HG03342 (cell line): ENCODE data around the gene FAXDC2.

Experiments used
- ATAC-seq: cut with Tn5 transposase; IDR thresholded peaks from one replicate; pipeline ENCODE4 v1.9.1; 2021; ENCODE audit warnings: mild to moderate bottlenecking, moderate library complexity; ENCODE audit not compliant: unreplicated experiment

Gene FAXDC2, protein sequence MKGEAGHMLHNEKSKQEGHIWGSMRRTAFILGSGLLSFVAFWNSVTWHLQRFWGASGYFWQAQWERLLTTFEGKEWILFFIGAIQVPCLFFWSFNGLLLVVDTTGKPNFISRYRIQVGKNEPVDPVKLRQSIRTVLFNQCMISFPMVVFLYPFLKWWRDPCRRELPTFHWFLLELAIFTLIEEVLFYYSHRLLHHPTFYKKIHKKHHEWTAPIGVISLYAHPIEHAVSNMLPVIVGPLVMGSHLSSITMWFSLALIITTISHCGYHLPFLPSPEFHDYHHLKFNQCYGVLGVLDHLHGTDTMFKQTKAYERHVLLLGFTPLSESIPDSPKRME

DNA sequence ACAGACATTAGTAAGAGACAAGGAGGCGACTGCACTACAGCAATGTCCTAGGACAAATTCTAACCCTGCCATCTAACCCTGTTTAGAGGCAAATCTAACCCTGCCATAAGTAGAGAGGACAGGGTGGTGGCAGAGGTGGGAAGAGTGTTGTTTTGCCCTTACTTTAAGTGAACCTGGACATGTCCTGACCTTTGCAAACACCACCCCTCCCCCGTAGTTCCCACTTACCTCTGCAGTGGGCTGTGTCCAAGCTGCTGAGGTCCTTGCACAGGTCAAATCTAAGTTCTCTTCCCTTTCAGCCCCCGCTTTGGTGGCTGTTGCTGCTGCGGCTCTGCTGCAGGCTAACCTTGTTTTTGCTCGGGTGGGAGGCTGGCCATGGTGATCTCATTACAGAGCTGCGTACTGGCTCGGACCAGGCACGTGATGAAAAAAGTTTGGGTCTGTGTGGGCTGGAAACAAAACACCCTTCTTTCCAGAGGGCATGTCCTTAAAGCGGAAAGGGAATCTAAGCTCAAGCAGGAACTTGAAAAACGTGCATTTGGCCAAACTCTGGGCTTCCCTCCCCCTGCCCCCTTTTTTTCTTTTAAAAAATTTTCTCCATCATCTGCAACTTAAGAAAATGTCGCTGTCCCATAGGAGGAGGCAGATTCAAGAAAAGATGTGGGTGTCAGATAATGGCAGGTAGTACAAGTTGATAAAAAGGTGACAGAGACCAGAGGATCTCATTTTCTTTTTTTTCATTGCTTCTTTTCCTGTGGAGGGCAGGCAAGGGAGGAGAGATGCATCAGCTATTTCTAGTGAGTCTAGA is at the start of gene FAXDC2:
FAXDC2 (minus strand) TSS at position 349 of the 808 bp plus-strand sequence. CDS start 12,425 bp downstream, outside the sequence.
- ATAC-seq = peak; percentile 69

DNA sequence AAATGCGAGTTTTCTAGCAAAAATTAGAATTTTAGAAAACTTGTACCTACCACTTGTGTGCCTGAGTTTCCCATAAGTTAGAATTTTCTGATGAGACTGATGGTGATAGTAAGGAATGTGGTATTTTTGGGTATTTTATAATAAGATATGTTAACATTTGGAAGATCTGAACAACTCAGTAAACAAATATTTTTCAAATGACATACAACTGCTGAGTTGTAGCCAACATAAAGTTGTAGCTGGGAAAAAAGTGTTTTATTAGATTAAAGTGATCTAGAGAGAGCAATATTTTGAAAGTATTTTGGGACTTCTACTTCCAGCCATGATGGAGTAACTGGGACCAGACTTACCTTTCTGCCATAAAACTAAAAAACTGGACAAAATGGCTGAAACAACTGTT is 49.7 kb upstream of the FAXDC2 start:
- no peak for ATAC-seq

DNA sequence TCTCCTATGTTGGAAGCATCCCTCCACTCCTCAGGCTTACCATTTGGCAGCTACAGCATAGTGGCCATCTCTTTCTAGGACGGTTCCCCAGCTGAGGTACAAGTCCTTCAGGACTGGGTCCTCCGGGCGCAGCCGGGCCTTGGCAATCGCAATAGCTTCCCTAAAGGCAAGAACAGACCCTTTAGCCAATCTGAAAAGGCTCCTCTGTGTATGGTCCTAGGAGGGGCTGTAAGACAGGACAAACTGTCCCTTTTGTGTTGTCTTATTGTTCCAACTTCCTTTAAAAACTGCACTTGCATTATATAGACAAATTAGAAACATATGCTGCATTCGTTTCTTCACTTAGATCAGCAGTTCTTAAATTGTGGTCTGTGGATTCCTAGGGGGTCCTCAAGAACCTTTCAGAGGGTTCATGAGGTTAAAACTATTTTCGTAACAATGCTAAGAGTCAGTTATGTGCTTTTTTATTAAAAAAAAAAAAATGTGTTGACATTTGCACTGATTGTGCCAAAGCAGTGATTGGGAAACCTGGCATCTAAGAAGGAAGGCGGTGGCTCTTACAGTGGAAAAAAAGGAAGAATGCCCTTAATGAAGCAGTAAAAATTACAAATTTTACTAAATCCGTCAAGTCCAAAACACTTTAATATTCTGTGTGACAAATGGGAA is 48.9 kb upstream of the FAXDC2 start:
- ATAC-seq = no peak

DNA sequence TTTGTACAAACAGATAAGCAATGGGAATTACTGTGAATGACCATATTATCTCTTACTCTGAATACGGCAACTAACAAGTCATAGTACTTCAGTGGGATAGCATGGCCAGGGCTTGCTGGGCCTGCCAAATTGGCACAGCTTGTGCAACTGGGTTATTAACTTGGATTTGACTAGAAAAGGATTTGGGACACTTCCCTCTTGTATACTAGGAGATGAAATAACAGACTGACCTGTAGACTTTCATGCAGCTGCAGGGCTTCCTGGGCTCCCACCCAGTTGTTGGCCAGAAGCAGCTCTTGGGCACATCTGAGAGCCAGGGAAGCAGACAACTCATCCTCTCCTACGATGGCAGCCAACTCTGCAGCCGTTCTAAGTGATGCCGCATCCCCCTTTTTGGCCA is 47.8 kb upstream of the FAXDC2 start:
- ATAC-seq = no peak

DNA sequence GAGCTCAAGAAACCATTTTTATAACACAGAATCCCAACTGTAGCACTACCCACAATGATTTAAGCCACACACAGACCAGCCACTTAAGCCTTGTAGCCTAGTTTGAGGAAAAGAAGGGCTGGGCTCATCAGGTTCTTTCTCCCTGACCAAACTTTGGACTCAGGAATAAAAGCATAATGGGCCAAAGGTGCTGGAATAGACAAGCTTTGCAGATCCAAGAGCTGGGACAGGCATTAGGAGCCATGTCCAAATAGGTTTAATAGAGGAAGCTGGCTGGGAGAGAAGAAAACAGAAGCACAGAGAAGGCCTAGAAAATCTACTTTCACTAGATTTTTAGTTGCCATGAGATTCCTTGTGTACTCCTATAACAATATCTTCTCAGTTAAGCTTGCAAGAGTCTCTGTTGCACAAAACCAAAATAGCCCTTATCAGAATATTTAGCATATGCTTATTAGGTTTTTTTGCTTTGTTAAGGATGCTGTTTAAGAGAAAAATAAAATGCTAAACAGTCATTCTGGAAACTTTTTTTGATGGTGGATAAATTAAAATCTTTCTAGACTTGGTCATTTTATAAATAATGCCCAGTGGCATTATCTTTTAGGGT is 46.3 kb upstream of the FAXDC2 start:
- ATAC-seq = no peak

DNA sequence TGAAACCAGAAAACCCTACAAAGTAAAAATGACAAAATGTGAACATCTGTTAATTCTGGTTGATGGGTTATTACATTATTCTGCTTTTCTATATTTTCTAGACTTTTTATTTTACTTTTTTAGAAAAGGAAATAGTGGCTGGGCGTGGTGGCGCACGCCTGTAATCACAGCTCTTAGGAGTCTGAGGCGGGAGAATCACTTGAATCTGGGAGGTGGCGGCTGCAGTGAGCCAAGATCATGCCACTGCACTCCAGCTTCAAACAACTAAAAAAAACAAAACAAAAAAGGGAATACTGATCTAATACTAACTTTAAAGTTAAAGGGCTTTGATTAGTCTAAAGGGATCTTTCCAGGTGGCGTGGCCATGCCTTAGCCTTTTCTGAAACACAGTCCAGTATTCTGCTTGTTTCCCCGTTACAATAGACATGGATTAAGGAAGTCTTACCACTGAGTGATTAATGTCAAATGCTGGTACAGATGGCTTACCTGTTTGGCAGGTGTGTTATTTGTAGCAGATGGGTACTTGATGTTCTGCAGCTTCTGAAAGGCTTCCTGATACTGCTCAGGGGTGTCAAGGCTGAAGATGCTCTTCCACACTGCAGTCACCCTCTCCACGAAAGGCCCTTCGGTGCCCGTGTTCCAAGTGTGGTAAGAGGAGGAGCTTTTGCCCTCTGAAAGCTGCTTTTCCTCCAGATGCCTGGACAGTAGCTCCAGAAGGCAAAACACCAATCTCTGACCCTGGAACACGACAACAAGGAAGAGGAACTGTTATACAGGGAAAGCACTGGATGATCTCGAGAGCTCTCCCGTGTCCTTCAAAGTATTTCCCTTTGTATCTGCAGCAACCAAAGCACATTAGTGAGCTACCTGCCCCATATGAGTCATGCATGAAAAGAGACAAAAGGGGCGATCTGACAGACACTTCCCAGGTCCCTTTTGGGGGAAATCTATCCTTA is 45.5 kb upstream of the FAXDC2 start:
- ATAC-seq = no peak

DNA sequence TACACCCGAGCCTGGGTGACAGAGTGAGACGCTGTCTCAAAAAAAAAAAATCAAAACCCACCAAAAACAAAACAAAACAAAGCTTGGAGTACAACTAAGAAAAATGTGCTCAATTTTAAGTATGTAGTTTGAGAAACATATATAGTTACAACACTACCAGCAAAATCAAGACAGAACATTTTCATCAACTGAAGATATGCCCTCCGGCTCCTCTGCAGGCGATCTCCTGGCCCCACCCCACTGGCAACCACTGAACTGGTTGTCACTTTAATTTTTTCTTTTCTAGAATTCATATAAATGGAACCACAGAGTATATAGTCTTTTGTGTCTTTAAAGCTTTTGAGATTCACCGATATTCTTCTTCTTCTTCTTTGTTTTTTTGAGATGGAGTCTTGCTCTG is 43.0 kb upstream of the FAXDC2 start:
- no peak for ATAC-seq

DNA sequence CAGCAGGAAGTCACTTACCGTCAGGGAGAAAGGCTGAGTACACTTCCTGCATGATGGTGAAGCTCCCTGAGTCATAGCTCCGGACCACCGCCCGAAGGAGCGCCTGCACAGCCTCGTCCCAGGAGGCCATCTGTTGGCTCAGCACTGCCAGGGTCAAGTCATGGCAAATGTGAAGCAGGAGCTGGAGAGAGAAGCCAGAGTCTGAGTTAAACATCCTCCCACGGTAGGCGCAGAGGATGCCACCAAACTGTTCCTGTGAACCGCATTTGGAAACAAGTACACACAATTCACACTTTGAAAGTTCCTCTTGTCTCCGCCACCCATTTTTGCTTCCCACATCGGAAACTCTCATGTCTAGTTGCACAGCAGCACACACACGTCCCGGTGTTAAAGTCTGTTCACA is 42.0 kb upstream of the FAXDC2 start:
- ATAC-seq = no peak

DNA sequence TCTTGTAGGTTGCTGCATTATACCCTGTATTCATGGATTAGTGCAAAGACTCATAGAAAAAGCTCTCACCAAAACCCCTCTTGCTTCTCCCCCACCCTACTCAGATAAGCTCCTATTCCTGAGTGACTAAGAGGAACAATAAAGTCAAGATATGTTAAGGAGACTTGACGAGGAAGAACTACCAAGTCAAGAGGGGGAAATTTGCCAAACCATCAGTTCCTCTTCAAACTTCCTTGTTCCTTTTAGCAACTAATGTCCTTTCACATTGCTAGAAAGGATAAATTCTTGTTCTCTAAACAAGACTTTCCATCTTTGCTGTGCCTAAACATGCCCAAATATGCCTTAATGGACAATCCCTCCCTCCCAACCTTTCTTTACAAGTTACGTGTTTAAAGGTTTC is 35.0 kb upstream of the FAXDC2 start:
- no peak for ATAC-seq

DNA sequence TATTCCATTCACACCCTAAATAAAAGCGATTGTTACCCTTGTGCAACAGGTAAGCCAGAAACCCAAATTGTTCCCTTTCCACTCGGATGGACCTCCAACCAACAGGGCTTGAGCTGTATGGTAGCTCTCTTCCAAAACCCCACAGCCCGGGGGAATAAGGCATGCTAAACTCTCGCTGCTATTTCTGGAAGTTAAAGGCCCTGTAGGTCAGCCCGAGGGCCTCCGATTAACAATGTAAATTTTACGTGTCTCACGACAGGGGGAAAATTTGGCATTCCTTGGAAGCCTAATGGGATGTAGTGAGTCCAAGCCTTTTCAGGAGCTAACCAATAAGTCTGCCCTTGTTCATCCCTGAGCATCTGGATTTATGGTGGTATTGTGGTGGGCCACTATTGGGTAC is 34.0 kb upstream of the FAXDC2 start:
- ATAC-seq = no peak

DNA sequence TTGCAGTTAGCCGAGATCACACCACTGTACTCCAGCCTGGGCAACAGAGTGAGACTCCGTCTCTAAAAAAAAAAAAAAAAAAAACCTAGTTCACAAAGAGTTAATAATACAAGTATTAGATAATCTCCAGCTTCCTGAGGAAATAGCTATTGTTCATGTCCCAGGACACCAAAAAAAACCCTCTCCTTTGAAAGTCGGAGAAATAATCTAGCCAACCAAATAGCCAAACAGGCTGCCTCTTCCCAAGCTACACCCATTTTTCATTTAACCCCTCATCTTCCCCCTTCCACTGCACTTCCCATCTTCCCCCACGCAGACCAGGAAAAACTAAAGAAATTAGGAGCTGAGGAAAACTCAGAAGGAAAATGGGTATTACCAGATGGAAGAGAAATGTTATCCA is 31.6 kb upstream of the FAXDC2 start:
- ATAC-seq = no peak

DNA sequence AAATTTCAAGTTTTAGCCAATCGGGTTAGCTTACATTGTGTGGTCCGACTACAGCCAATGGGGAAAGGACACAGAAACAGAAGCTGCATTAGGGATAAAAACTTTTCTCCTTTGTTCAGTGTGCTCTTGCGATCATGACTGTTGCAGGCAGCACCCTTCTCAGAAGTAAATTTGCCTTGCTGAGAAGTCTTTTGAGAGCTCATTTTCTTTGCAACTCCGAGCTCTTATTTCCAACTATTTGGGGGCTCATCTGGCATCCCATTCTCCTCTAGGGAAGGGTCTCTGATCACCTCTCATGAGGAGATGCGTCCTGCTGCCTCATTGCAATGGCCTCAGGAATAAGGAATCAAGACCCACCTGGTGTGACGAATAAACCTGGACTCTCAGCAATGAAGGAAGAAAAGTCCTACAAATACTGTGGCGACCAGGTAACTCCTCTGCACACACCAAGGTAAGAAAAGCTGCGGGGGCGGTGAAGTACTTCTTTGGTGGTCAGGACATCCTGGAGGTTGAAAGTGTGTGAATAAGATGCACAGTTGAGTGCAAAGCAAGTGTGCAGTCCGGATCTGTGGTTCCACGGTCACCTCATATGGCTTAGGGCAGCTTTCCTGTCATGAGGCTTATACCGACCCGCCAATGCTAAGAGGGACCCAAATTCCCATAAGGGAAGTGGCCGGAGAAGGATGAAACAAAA is 28.4 kb upstream of the FAXDC2 start:
- no peak for ATAC-seq

DNA sequence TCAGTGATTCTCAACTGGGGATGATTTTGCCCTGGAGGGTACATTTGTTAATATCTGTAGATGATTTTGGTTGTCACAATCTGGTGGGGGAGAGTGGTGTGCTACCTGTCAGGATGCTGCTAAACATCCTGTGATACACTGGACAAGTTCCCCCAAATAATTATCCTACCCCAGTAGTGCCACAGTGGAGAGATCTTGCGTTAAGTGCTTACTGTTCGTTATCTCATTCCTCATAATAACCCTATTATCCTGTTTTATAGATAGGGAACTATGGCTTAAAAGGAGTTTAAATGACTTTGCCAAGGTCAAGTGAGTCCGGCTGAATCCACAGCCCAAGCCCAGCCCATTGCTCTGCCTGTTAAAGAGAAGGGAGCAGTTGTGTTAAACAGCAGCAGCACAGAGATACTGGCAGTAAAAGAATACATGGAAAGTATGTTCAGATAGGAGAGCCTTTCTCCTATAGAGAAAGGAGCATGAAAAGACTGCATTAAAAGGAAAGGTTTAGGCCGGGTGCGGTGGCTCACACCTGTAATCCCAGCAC is 23.5 kb upstream of the FAXDC2 start:
- no peak for ATAC-seq

DNA sequence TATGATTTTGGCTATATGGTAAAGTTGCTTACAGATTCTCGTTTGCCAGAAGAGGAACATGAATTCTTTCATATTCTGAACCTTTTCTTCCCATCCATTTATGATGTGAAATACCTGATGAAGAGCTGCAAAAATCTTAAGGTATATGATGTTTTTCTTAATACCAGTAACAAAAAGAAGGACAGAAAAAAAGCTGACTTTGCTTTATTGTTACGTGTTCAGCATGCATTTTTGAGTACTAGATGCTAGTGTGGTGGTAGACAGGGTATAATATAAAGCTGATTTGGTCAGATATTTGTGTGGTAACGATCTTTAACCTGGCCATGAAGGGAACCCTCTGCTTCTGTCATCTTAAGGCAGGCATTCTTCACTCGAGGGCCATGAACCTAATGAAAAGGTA is 21.3 kb upstream of the FAXDC2 start:
- ATAC-seq = no peak

DNA sequence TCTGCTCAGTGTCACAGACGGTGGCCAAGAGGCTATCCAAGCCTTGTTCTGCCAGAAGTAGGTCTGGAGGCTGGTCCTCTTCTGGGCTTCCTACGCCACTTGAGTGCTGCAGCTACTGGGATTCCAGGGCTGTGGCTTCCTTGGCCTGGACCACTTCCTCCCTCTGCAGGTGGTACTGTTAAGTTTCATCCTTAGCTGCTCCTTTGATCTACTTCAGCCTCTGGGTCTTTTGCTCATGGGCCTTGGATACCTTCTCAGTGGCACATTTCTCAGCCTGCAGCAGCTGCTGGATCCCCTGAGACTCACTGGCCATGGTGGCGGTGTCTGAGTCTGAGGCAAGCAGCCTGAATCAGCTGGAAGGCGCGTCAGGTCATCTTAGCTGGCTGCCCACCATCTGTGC is 18.3 kb upstream of the FAXDC2 start:
- ATAC-seq = no peak

DNA sequence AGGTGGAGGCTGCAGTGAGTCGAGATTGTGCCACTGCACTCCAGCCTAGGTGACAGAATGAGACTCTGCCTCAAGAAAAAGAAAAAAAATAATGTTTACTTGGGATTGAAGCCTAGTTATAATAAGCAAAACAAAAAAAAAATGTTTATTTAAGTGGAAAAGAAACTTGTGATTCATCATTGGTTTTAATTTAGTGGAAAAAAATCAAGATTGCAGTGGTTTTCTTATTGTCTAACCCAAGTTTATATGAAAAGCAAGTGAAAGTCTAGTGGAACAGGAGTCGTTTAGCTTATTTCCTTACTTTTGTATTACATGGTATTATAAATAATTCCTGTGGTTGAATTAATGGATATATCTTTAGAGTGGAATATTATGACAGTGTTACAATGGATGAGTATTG is 16.4 kb upstream of the FAXDC2 start:
- ATAC-seq = no peak

DNA sequence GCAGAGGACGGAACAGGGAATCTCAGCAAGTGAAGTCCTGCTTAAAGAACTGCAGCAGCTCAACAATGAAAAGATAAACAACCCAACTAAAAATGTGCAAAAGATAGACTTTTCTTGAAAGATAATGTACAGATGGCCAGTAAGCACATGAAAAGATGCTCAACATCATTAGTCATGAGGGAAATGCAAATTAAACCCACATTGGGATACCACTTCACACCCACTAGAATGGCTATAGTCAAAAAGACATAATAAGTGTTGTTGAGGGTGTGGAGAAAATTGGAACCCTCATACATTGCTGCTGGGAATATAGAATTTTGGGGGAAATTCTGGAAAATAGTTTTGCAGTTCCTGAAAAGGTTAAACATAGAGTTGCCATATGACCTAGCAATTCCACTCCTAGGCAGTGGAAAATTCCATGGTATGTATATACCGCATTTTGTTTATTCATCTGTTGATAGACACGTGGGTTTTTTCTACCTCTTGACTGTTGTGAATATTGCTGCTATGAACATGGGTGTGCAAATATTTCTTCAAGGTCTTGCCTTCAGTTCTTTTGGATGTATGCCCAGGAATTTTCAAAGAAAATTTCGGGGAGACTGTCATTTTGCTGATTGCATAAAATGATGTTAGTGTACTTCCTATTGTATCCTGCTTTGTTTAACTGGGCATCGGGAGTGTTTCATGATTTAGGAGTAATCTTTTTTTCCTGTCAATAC is 15.2 kb upstream of the FAXDC2 start:
- ATAC-seq = no peak

DNA sequence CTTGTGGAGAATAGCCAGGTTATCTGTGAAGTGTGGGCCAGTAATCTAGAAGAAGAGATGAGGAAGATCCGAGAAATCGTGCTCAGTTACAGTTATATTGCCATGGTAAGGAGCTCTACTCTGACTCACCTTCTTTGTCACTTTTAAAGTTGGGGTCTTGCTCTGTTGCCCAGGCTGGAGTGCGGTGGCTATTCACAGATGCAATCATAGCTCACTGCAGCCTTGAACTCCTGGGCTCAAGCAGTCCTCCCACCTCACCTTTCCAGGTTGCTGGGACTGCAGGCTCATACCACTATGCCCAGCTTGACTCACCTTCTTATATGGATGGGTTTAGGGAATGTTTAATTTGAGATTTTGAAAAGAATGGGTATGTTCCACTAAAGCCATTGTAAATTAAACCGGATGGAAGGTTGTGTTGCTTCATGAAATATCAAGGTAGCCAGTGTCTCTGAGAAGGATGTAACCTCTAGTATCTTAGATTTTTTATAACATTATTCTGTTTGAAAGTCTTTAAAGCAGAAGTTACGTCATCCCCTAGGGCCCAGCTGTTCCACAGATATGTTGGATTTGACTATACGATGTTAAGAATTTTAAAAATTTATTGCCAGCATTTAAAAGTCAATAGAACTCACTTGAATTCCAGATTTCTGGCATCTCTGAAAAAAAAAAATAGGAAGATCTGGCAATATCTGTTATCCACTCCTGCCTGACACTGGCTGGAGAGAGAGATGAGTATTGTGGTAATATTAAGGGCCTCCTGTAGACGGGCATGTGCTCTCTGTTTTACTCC is 13.1 kb upstream of the FAXDC2 start:
- no peak for ATAC-seq
